Naive thymus-derived CD4-positive, alpha-beta T cell (primary cell): ENCODE data around the gene SFTPA2. TPM values are rescaled to one million over a fixed set of nuclear protein-coding genes. Genes with fewer than 3 reads are reported as not detected.

Experiments
- ATAC-seq: fragments of 150-1000 bp; cut with Tn5 transposase; 2 replicates; pipeline ENCODE4 v1.10.0; 2021; ENCODE audit warnings: mild to moderate bottlenecking, moderate library complexity
- CTCF ChIA-PET: fragments of 350-600 bp; sonication (Branson Sonifier 250); formaldehyde crosslinking; loops from one replicate; lab custom pipeline; 2021; ENCODE audit warnings: antibody characterized with exemption; lab: Charles Lee
- POLR2A ChIA-PET: fragments of 350-600 bp; sonication (Branson Sonifier 250); formaldehyde crosslinking; loops from one replicate; lab custom pipeline; 2021; ENCODE audit warnings: antibody characterized with exemption, inconsistent platforms; lab: Charles Lee
- DNase-seq, 9 donors: peaks; one replicate each; pipeline versions ENCODE4 v3.0.0 to v3.0.0-alpha.2; 2020 to 2022; ENCODE audit warnings: mixed read lengths in 1 of 9
- H3K27ac ChIP-seq: one replicate; pipeline ENCODE4 v1.7.0; 2013; ENCODE audit warnings: mild to moderate bottlenecking, low read depth, low read length, moderate library complexity
- H3K27me3 ChIP-seq, 2 donors: one replicate each; pipeline ENCODE4 v1.7.0; 2013; ENCODE audit warnings: low read length in 2 of 2, mild to moderate bottlenecking in 2 of 2, moderate library complexity in 2 of 2; ENCODE audit not compliant: control insufficient read depth in 2 of 2, insufficient read depth in 2 of 2
- H3K36me3 ChIP-seq, 3 experiments: 1 replicate in 2 of 3; 2 replicates in 1 of 3; pipeline ENCODE4 v1.7.0; 2013; ENCODE audit warnings: low read length in 3 of 3, mild to moderate bottlenecking in 3 of 3, moderate library complexity in 1 of 3; ENCODE audit not compliant: insufficient read depth in 3 of 3, control insufficient read depth in 2 of 3
- H3K4me1 ChIP-seq, 2 donors: one replicate each; pipeline ENCODE4 v1.7.0; 2013; ENCODE audit warnings: low read length in 2 of 2, mild to moderate bottlenecking in 2 of 2, moderate library complexity in 1 of 2; ENCODE audit not compliant: control insufficient read depth in 2 of 2, insufficient read depth in 2 of 2
- H3K4me3 ChIP-seq: 2 replicates; pipeline ENCODE4 v1.7.0; 2013; ENCODE audit warnings: mild to moderate bottlenecking, low read length
- H3K9me3 ChIP-seq, 3 experiments: 1 replicate in 2 of 3; 2 replicates in 1 of 3; pipeline ENCODE4 v1.7.0; 2013; ENCODE audit warnings: low read length in 3 of 3; ENCODE audit not compliant: control insufficient read depth in 2 of 3
- H3K27ac Mint-ChIP-seq, 9 donors: one replicate each; pipeline ENCODE4 v1.8.0; 2020 to 2022; ENCODE audit warnings: mixed read lengths in 9 of 9, mild to moderate bottlenecking in 8 of 9, moderate library complexity in 5 of 9, inconsistent platforms in 2 of 9
- H3K27me3 Mint-ChIP-seq, 5 donors: one replicate each; pipeline ENCODE4 v1.8.0; 2021 to 2022; ENCODE audit warnings: mixed read lengths in 5 of 5, mild to moderate bottlenecking in 1 of 5
- H3K36me3 Mint-ChIP-seq, 5 donors: one replicate each; pipeline ENCODE4 v1.8.0; 2020 to 2022; ENCODE audit warnings: mixed read lengths in 5 of 5, mild to moderate bottlenecking in 3 of 5, inconsistent platforms in 1 of 5
- H3K4me1 Mint-ChIP-seq, 7 donors: one replicate each; pipeline ENCODE4 v1.8.0; 2020 to 2022; ENCODE audit warnings: mixed read lengths in 7 of 7, mild to moderate bottlenecking in 3 of 7, inconsistent platforms in 1 of 7
- H3K4me3 Mint-ChIP-seq, 10 donors: one replicate each; pipeline ENCODE4 v1.8.0; 2020 to 2022; ENCODE audit warnings: mild to moderate bottlenecking in 10 of 10, mixed read lengths in 10 of 10, moderate library complexity in 6 of 10, inconsistent platforms in 2 of 10
- H3K9me3 Mint-ChIP-seq, 11 donors: one replicate each; pipeline ENCODE4 v1.8.0; 2020 to 2022; ENCODE audit warnings: mixed read lengths in 11 of 11, mild to moderate bottlenecking in 4 of 11, inconsistent platforms in 1 of 11, moderate library complexity in 1 of 11
- intact Hi-C, 2 donors: fragments of 100-400 bp; cut with micrococcal nuclease; formaldehyde crosslinking; loops; one replicate each; pipeline ENCODE4 v1.15.1; 2023
- polyA plus RNA-seq, 2 donors: library from polyadenylated mRNA; unstranded; fragments of 300-500 nt; fragmentation: Illumina TruSeq; gene quantifications; one replicate each; pipeline ENCODE4 v1.2.3, GENCODE V29; 2021
- total RNA-seq, 6 experiments: library from RNA in 5 of 6; stranded (reverse) in 5 of 6; gene quantifications; 1 replicate in 5 of 6; 2 replicates in 1 of 6; pipeline ENCODE4 v1.2.3 and lab custom pipeline; 2021 to 2026

The SFTPA2 gene
- total and polyA plus RNA-seq, 7 experiments from 2014 or later, result not detected

GRCh38 chr10:79507440-79508167, 52.6 kb downstream of the SFTPA2 start:
- Mint-ChIP-seq H3K4me3 (no peak overlapping the region), H3K27me3 (peaks cover 0 to 24% (median 14%) of the 10 kb centered on the region in 5 donors), H3K27ac (no peak overlapping the region), H3K4me1 (peaks cover 0 to 11% (median 0%) of the 10 kb centered on the region in 7 donors), H3K9me3 (peaks cover 0 to 2% (median 0%) of the 10 kb centered on the region in 11 donors), H3K36me3 (no peaks in the 10 kb centered on the region)
- intact Hi-C loops, result no loop called here
- Histone ChIP-seq H3K36me3 (no peaks in the 10 kb centered on the region), H3K9me3 (no peaks in the 10 kb centered on the region), H3K27me3 (no peaks in the 10 kb centered on the region), H3K4me3 (no peak overlapping the region), H3K4me1 (no peaks in the 10 kb centered on the region), H3K27ac (no peak overlapping the region)
- DNase-seq (no peak), ATAC-seq (no peak)
- POLR2A ChIA-PET, result no interaction called here
- CTCF ChIA-PET, result no interaction called here

Other genes with a start within 250 kb of the SFTPA2 start
- 100 to 1,000 TPM in 1 of 5 experiments, 10 to 100 TPM in 4; 20.6 to 192 (median 73.3) TPM for gene PPIF, start 212.9 kb downstream of the SFTPA2 start, total RNA-seq
- 10 to 100 TPM in 1 of 2 donors, 1 to 10 TPM in 1; 8.7 to 12.9 TPM for gene PPIF, start 212.9 kb downstream of the SFTPA2 start, polyA plus RNA-seq
- 1 to 10 TPM in 2 of 5 experiments, under 1 TPM in 3; 0.58 to 2.0 (median 0.76) TPM for gene ZCCHC24, start 114.8 kb downstream of the SFTPA2 start, total RNA-seq
- under 1 TPM; 0.30 to 0.54 TPM for gene ZCCHC24, start 114.8 kb downstream of the SFTPA2 start, polyA plus RNA-seq
- gene EIF5AL1, start 47.9 kb downstream of the SFTPA2 start, total RNA-seq, result 1 to 10 TPM in 1 of 5 experiments, under 1 TPM in 3, not detected in 1; 0.15 to 1.0 (median 0.48) TPM
- under 1 TPM; 0.06 to 0.32 TPM for gene EIF5AL1, start 47.9 kb downstream of the SFTPA2 start, polyA plus RNA-seq
- gene SFTPA1, start 50.5 kb upstream of the SFTPA2 start, total RNA-seq, result not detected
- gene SFTPA1, start 50.5 kb upstream of the SFTPA2 start, polyA plus RNA-seq, result not detected
- gene NUTM2B, start 142.8 kb upstream of the SFTPA2 start, total RNA-seq, result 1 to 10 TPM; 1.2 to 3.6 (median 2.0) TPM
- gene NUTM2B, start 142.8 kb upstream of the SFTPA2 start, polyA plus RNA-seq, result under 1 TPM; 0.09 to 0.11 TPM